SK-N-SH treated with all-trans-retinoic acid at 6 μM for 48 hours (cell line): ENCODE measurements around the gene NTPCR.

Experiments used
- ATAC-seq: fragments of 200-7000 bp; cut with Tn5 transposase; 3 replicates; pipeline ENCODE4 v1.9.1; 2020; ENCODE audit warnings: mild to moderate bottlenecking, moderate library complexity
- ARNTL ChIP-seq: fragments of 450-650 bp; formaldehyde crosslinking; IDR thresholded peaks from 2 replicates; pipeline ENCODE4 v1.5.0; 2020; ENCODE audit warnings: low read depth, mild to moderate bottlenecking, moderate library complexity, borderline replicate concordance
- BACH2 ChIP-seq: fragments of 250-450 bp; sonication (Bioruptor Pico); IDR thresholded peaks from 2 replicates; pipeline ENCODE4 v1.9.0; 2021; ENCODE audit warnings: mild to moderate bottlenecking, borderline replicate concordance
- CSDC2 ChIP-seq: fragments of 250-450 bp; sonication (Bioruptor Pico); IDR thresholded peaks from 2 replicates; pipeline ENCODE4 v1.5.0; 2020; ENCODE audit warnings: mild to moderate bottlenecking, moderate library complexity
- ESRRG ChIP-seq: fragments of 250-450 bp; sonication (Bioruptor Pico); IDR thresholded peaks from 2 replicates; pipeline ENCODE4 v1.6.1; 2021; ENCODE audit warnings: mild to moderate bottlenecking
- GLIS3 ChIP-seq: fragments of 250-450 bp; sonication (Bioruptor Pico); IDR thresholded peaks from 2 replicates; pipeline ENCODE4 v1.5.0; 2020; ENCODE audit warnings: mild to moderate bottlenecking, moderate library complexity
- ISL1 ChIP-seq: fragments of 250-450 bp; sonication (Bioruptor Pico); IDR thresholded peaks from 2 replicates; pipeline ENCODE4 v2.1.2; 2022; ENCODE audit warnings: mild to moderate bottlenecking, moderate library complexity
- OSR1 ChIP-seq: fragments of 250-450 bp; sonication (Bioruptor Pico); IDR thresholded peaks from 2 replicates; pipeline ENCODE4 v1.8.0; 2022; ENCODE audit warnings: moderate library complexity, mild to moderate bottlenecking, inconsistent platforms
- PPARA ChIP-seq: fragments of 250-450 bp; sonication (Bioruptor Pico); IDR thresholded peaks from 2 replicates; pipeline ENCODE4 v1.5.0; 2020; ENCODE audit warnings: mild to moderate bottlenecking, borderline replicate concordance
- SNAI2 ChIP-seq: fragments of 250-450 bp; sonication (Bioruptor Pico); IDR thresholded peaks from 2 replicates; pipeline ENCODE4 v1.5.0; 2020; ENCODE audit warnings: mild to moderate bottlenecking, moderate library complexity
- TCF4 ChIP-seq: fragments of 250-450 bp; sonication (Bioruptor Pico); IDR thresholded peaks from 2 replicates; pipeline ENCODE4 v1.8.0; 2021; ENCODE audit warnings: mild to moderate bottlenecking, moderate library complexity, borderline replicate concordance
- ZC3H10 ChIP-seq: fragments of 250-450 bp; sonication (Bioruptor Pico); IDR thresholded peaks from 2 replicates; pipeline ENCODE4 v1.5.1; 2021; ENCODE audit warnings: mild to moderate bottlenecking, moderate library complexity
- ZFP3 ChIP-seq: fragments of 250-450 bp; sonication (Bioruptor Pico); IDR thresholded peaks from 2 replicates; pipeline ENCODE4 v1.5.0; 2020; ENCODE audit warnings: mild to moderate bottlenecking, moderate library complexity
- ZFP30 ChIP-seq: fragments of 450-650 bp; formaldehyde crosslinking; IDR thresholded peaks from 2 replicates; pipeline ENCODE4 v1.5.0; 2022; ENCODE audit warnings: mild to moderate bottlenecking, moderate library complexity
- ZNF70 ChIP-seq: fragments of 450-650 bp; formaldehyde crosslinking; IDR thresholded peaks from 2 replicates; pipeline ENCODE4 v1.5.0; 2020; ENCODE audit warnings: mild to moderate bottlenecking, moderate library complexity
- ZNF8 ChIP-seq: fragments of 450-650 bp; formaldehyde crosslinking; IDR thresholded peaks from 2 replicates; pipeline ENCODE4 v1.5.0; 2020; ENCODE audit warnings: mild to moderate bottlenecking, moderate library complexity
- TF ChIP-seq, protein P1 (sequence below): fragments of 250-450 bp; sonication (Bioruptor Pico); IDR thresholded peaks from 2 replicates; pipeline ENCODE4 v1.8.0; 2021; ENCODE audit warnings: low read depth, mild to moderate bottlenecking, moderate library complexity, borderline replicate concordance
- TF ChIP-seq, protein P2 (sequence below): fragments of 250-450 bp; sonication (Bioruptor Pico); IDR thresholded peaks from 2 replicates; pipeline ENCODE4 v1.8.0; 2020; ENCODE audit warnings: mild to moderate bottlenecking, moderate library complexity, borderline replicate concordance
- TF ChIP-seq, protein P3 (sequence below): fragments of 250-450 bp; sonication (Bioruptor Pico); IDR thresholded peaks from 2 replicates; pipeline ENCODE4 v1.5.1; 2021; ENCODE audit warnings: mild to moderate bottlenecking, moderate library complexity
- TF ChIP-seq, protein P4 (sequence below): fragments of 250-450 bp; sonication (Bioruptor Pico); IDR thresholded peaks from 2 replicates; pipeline ENCODE4 v1.5.0; 2020; ENCODE audit warnings: mild to moderate bottlenecking, moderate library complexity

The NTPCR gene

DNA sequence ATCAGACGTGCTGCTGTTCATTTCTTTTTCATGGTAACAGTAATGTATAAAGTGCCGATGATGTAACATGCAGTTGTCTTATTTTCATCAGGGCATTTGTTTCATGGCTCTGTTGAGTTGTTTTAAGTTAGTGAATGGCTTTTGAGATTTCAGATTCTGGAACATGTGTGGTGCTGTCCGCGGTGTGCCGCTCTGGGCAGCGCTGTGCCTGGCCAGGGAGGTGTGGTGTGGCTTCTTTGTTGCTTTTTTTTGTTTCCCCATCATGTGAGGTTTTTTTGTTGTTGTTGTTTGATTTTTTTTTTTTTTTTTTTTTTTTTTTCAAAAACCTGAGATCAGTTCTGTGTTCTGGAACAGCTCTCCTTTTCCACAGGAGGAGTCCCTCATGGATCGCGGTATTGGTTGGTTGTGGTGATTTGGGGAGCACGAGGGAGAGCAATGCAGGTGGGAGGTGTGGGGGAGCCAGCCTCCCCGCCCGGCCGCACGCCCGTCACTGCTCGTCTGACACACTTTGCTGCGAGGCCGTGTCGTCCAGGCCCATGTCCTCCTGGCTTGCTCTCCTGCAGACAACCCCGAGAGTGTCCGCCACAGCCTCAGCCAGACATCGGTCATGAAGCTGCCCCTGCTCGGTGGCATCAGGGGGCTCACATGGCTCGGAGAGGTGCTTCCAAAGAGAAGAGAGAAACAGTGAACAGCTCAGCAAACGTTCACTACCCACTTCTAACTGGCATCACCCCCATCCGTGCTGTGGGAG, 33.6 kb downstream of the NTPCR start (continued):
- TF ChIP-seq, protein P1, sequence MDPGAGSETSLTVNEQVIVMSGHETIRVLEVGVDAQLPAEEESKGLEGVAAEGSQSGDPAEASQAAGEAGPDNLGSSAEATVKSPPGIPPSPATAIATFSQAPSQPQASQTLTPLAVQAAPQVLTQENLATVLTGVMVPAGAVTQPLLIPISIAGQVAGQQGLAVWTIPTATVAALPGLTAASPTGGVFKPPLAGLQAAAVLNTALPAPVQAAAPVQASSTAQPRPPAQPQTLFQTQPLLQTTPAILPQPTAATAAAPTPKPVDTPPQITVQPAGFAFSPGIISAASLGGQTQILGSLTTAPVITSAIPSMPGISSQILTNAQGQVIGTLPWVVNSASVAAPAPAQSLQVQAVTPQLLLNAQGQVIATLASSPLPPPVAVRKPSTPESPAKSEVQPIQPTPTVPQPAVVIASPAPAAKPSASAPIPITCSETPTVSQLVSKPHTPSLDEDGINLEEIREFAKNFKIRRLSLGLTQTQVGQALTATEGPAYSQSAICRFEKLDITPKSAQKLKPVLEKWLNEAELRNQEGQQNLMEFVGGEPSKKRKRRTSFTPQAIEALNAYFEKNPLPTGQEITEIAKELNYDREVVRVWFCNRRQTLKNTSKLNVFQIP = no peak
- TF ChIP-seq ARNTL (CRISPR knock-in tag) = no peak

GRCh38 chr1:232984577-232985425, 34.4 kb downstream of the NTPCR start:
- no peak for ATAC-seq
- TF ChIP-seq CSDC2 (CRISPR knock-in tag) (no peak), ESRRG (CRISPR knock-in tag) (no peak), BACH2 (no peak), ZNF8 (no peak), PPARA (CRISPR knock-in tag) (no peak), ISL1 (CRISPR knock-in tag) (no peak), TCF4 (CRISPR knock-in tag) (no peak), ZNF70 (CRISPR knock-in tag) (no peak), ZFP3 (no peak), ZC3H10 (CRISPR knock-in tag) (no peak), SNAI2 (CRISPR knock-in tag) (no peak), ARNTL (CRISPR knock-in tag) (no peak), OSR1 (no peak), ZFP30 (CRISPR knock-in tag) (no peak)
- TF ChIP-seq, protein P2, sequence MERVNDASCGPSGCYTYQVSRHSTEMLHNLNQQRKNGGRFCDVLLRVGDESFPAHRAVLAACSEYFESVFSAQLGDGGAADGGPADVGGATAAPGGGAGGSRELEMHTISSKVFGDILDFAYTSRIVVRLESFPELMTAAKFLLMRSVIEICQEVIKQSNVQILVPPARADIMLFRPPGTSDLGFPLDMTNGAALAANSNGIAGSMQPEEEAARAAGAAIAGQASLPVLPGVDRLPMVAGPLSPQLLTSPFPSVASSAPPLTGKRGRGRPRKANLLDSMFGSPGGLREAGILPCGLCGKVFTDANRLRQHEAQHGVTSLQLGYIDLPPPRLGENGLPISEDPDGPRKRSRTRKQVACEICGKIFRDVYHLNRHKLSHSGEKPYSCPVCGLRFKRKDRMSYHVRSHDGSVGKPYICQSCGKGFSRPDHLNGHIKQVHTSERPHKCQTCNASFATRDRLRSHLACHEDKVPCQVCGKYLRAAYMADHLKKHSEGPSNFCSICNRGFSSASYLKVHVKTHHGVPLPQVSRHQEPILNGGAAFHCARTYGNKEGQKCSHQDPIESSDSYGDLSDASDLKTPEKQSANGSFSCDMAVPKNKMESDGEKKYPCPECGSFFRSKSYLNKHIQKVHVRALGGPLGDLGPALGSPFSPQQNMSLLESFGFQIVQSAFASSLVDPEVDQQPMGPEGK = no peak
- TF ChIP-seq, protein P3, sequence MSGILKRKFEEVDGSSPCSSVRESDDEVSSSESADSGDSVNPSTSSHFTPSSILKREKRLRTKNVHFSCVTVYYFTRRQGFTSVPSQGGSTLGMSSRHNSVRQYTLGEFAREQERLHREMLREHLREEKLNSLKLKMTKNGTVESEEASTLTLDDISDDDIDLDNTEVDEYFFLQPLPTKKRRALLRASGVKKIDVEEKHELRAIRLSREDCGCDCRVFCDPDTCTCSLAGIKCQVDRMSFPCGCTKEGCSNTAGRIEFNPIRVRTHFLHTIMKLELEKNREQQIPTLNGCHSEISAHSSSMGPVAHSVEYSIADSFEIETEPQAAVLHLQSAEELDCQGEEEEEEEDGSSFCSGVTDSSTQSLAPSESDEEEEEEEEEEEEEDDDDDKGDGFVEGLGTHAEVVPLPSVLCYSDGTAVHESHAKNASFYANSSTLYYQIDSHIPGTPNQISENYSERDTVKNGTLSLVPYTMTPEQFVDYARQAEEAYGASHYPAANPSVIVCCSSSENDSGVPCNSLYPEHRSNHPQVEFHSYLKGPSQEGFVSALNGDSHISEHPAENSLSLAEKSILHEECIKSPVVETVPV (CRISPR knock-in tag) = no peak
- TF ChIP-seq, protein P4, sequence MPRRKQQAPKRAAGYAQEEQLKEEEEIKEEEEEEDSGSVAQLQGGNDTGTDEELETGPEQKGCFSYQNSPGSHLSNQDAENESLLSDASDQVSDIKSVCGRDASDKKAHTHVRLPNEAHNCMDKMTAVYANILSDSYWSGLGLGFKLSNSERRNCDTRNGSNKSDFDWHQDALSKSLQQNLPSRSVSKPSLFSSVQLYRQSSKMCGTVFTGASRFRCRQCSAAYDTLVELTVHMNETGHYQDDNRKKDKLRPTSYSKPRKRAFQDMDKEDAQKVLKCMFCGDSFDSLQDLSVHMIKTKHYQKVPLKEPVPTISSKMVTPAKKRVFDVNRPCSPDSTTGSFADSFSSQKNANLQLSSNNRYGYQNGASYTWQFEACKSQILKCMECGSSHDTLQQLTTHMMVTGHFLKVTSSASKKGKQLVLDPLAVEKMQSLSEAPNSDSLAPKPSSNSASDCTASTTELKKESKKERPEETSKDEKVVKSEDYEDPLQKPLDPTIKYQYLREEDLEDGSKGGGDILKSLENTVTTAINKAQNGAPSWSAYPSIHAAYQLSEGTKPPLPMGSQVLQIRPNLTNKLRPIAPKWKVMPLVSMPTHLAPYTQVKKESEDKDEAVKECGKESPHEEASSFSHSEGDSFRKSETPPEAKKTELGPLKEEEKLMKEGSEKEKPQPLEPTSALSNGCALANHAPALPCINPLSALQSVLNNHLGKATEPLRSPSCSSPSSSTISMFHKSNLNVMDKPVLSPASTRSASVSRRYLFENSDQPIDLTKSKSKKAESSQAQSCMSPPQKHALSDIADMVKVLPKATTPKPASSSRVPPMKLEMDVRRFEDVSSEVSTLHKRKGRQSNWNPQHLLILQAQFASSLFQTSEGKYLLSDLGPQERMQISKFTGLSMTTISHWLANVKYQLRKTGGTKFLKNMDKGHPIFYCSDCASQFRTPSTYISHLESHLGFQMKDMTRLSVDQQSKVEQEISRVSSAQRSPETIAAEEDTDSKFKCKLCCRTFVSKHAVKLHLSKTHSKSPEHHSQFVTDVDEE (CRISPR knock-in tag) = no peak
- TF ChIP-seq, all 23 proteins: peak for 0

DNA sequence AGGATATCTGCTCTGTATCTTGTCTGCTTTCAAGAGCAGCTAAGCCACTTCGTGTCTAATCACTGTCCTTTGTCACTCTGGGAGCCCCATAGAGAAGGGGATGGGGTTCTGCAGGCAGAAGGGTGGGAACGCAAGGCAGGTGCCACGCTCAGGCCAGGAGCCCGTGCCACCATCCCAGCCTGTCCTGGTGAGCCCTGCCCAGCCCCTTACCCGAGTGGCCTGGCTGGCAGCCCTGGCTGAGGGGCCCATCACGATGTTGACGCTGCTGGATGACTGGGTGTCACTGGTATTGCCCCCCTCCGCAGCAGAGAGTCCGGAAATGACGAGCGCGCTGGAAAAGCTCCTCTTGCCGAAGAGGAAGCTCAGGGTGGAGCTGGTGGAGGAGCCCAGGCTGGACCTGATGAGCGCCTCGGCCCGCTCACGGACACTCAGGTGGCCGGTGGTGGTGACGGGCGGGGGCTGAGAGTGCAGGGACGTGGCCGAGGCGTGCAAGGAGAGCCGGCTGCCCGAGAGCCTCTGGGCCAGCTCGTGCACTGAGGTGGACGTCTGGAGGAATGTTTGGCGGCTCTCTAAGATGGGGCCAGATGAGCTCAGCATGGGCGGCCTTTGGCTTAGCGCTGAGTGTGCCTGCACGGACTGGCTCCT, 35.6 kb downstream of the NTPCR start:
- TF ChIP-seq, protein P3 (CRISPR knock-in tag) = no peak
- TF ChIP-seq PPARA (CRISPR knock-in tag) (no peak), SNAI2 (CRISPR knock-in tag) (no peak), ARNTL (CRISPR knock-in tag) (no peak), GLIS3 (CRISPR knock-in tag) (no peak)
- TF ChIP-seq, protein P4 (CRISPR knock-in tag) = no peak
- no peak for ATAC-seq
